Neural progenitor cell (in vitro differentiated cells): ENCODE results near the gene ZNF444. TPM values are rescaled to one million over a fixed set of nuclear protein-coding genes. Genes with fewer than 3 reads are reported as not detected.

ENCODE experiments used
- DNase-seq: peaks from one replicate; pipeline ENCODE4 v3.0.0-alpha.2; 2016; ENCODE audit warnings: low spot score
- H2AFZ ChIP-seq: fragments of 200-600 bp; sonication (generic); replicated peaks from 2 replicates; pipeline ENCODE4 v1.6.1; 2016; ENCODE audit warnings: antibody characterized with exemption
- H3F3A ChIP-seq: fragments of 200-600 bp; sonication (generic); 2 replicates; pipeline ENCODE4 v1.6.1; 2016; ENCODE audit warnings: antibody characterized with exemption, low read depth
- H3K27ac ChIP-seq: fragments of 200-600 bp; sonication (generic); 2 replicates; pipeline ENCODE4 v1.5.1; 2016; ENCODE audit warnings: mild to moderate bottlenecking
- H3K27me3 ChIP-seq: fragments of 200-600 bp; sonication (generic); 2 replicates; pipeline ENCODE4 v1.6.1; 2016; ENCODE audit warnings: mild to moderate bottlenecking, moderate library complexity
- H3K36me3 ChIP-seq: fragments of 200-600 bp; sonication (generic); 2 replicates; pipeline ENCODE4 v1.5.1; 2016
- H3K4me1 ChIP-seq: fragments of 200-600 bp; sonication (generic); 2 replicates; pipeline ENCODE4 v1.6.1; 2016; ENCODE audit warnings: mixed run types
- H3K4me2 ChIP-seq: fragments of 200-600 bp; sonication (generic); 2 replicates; pipeline ENCODE4 v1.6.1; 2016
- H3K4me3 ChIP-seq: fragments of 200-600 bp; sonication (generic); 2 replicates; pipeline ENCODE4 v1.5.1; 2016
- H3K79me2 ChIP-seq: fragments of 200-600 bp; sonication (generic); 2 replicates; pipeline ENCODE4 v1.6.1; 2016; ENCODE audit warnings: low read depth
- H3K9ac ChIP-seq: fragments of 200-600 bp; sonication (generic); 2 replicates; pipeline ENCODE4 v1.6.1; 2016
- H3K9me3 ChIP-seq: fragments of 200-600 bp; sonication (generic); 2 replicates; pipeline ENCODE4 v1.5.1; 2016; ENCODE audit warnings: low read depth
- H4K20me1 ChIP-seq: fragments of 200-600 bp; sonication (generic); 2 replicates; pipeline ENCODE4 v1.6.1; 2016; ENCODE audit warnings: low read depth
- H3K27ac Mint-ChIP-seq: 3 replicates; pipeline ENCODE4 v1.8.0; 2021; ENCODE audit warnings: mixed read lengths
- H3K27me3 Mint-ChIP-seq: 2 replicates; pipeline ENCODE4 v1.8.0; 2022; ENCODE audit warnings: low read depth, mild to moderate bottlenecking, inconsistent platforms, moderate library complexity, mixed read lengths; ENCODE audit not compliant: insufficient read depth
- H3K36me3 Mint-ChIP-seq: 3 replicates; pipeline ENCODE4 v1.8.0; 2021; ENCODE audit warnings: mixed read lengths
- H3K4me1 Mint-ChIP-seq: 3 replicates; pipeline ENCODE4 v1.8.0; 2021; ENCODE audit warnings: mixed read lengths
- H3K4me3 Mint-ChIP-seq: 3 replicates; pipeline ENCODE4 v1.8.0; 2021; ENCODE audit warnings: mild to moderate bottlenecking, moderate library complexity, mixed read lengths
- H3K9me3 Mint-ChIP-seq: 3 replicates; pipeline ENCODE4 v1.8.0; 2020; ENCODE audit warnings: mixed read lengths
- CTCF ChIP-seq: fragments of 200-600 bp; sonication (generic); IDR thresholded peaks from 2 replicates; pipeline ENCODE4 v1.5.1; 2017; ENCODE audit warnings: antibody characterized with exemption, mild to moderate bottlenecking
- EZH2 ChIP-seq: fragments of 200-600 bp; sonication (generic); IDR thresholded peaks from 2 replicates; pipeline ENCODE4 v1.6.1; 2017; ENCODE audit warnings: antibody characterized with exemption, mild to moderate bottlenecking, moderate library complexity
- EZH2phosphoT487 ChIP-seq: fragments of 200-600 bp; sonication (generic); IDR thresholded peaks from 2 replicates; pipeline ENCODE4 v1.6.1; 2017; ENCODE audit warnings: antibody characterized with exemption
- total RNA-seq: library from RNA; depleted of rRNA; stranded (reverse); fragments of >200 nt; gene quantifications from 2 replicates; pipeline ENCODE4 v1.2.3, GENCODE V29; 2015; ENCODE audit warnings: low replicate concordance

The ZNF444 gene
- total RNA-seq, 1 donor from 2014 or later: 7.0 TPM

DNA sequence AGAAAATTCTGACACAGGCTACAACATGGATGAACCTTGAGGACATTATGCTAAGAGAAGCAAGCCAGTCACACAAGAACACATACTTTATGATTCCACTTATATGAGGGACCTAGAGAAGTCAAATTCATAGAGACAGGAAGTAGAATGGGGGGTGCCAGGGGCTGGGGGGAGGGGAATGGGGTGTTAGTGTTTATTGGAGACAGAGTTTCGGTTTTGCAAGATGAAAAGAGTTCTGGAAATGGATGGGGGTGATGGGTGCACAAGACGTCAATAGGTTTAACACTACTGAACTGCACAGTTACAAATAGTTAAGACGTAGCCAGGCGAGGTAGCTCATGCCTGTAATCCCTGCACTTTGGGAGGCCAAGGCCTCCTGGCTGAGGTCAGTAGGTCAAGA lies 16.5 kb upstream of the ZNF444 start:
- Histone ChIP-seq H3K4me2 (no peak overlapping the region), H3K27ac (no peak overlapping the region), H3K36me3 (no peaks in the 10 kb centered on the region), H3K9ac (no peak overlapping the region), H3K4me1 (peaks cover 12% of the 10 kb centered on the region), H3F3A (peaks cover 9% of the 10 kb centered on the region), H2AFZ (no peak overlapping the region), H3K4me3 (no peak overlapping the region), H3K27me3 (no peaks in the 10 kb centered on the region), H4K20me1 (peaks cover 10% of the 10 kb centered on the region), H3K9me3 (no peaks in the 10 kb centered on the region), H3K79me2 (peaks cover 11% of the 10 kb centered on the region)
- no peak overlapping the region for H3K4me3 Mint-ChIP-seq
- H3K9me3 Mint-ChIP-seq: no peaks in the 10 kb centered on the region
- TF ChIP-seq CTCF (no peak), EZH2phosphoT487 (no peak), EZH2 (no peak)
- no peaks in the 10 kb centered on the region for H3K27me3 Mint-ChIP-seq
- no peaks in the 10 kb centered on the region for H3K36me3 Mint-ChIP-seq
- peaks cover 18% of the 10 kb centered on the region for H3K4me1 Mint-ChIP-seq
- no peak overlapping the region for H3K27ac Mint-ChIP-seq
- DNase-seq: no peak

GRCh38 chr19:56125806-56126590 lies 15.1 kb upstream of the ZNF444 start:
- peaks cover 8% of the 10 kb centered on the region for H3K4me1 ChIP-seq
- H3K27ac ChIP-seq: no peak overlapping the region

GRCh38 chr19:56126983-56127780 lies 13.9 kb upstream of the ZNF444 start:
- Histone ChIP-seq H3K9me3 (no peaks in the 10 kb centered on the region), H4K20me1 (no peaks in the 10 kb centered on the region), H3K79me2 (no peaks in the 10 kb centered on the region), H3K4me2 (no peak overlapping the region), H3K36me3 (no peaks in the 10 kb centered on the region), H2AFZ (no peak overlapping the region), H3K27me3 (no peaks in the 10 kb centered on the region), H3K9ac (no peak overlapping the region), H3F3A (peaks cover 15% of the 10 kb centered on the region), H3K4me3 (no peak overlapping the region), H3K27ac (no peak overlapping the region), H3K4me1 (peaks cover 13% of the 10 kb centered on the region)
- TF ChIP-seq EZH2phosphoT487 (no peak), CTCF (no peak), EZH2 (no peak)
- Mint-ChIP-seq H3K4me3 (no peak overlapping the region), H3K27me3 (no peaks in the 10 kb centered on the region), H3K27ac (peak overlapping the region; percentile 33), H3K4me1 (peaks cover 9% of the 10 kb centered on the region), H3K36me3 (no peaks in the 10 kb centered on the region), H3K9me3 (no peaks in the 10 kb centered on the region)
- no peak for DNase-seq

More at GRCh38 chr19:56125806-56126590, 15.1 kb upstream of the ZNF444 start:
- H3K9ac ChIP-seq: no peak overlapping the region
- H3K27me3 Mint-ChIP-seq: no peaks in the 10 kb centered on the region
- H3K4me2 ChIP-seq: peak overlapping the region; percentile 31
- H4K20me1 ChIP-seq: no peaks in the 10 kb centered on the region
- TF ChIP-seq EZH2: no peak
- H3K27me3 ChIP-seq: no peaks in the 10 kb centered on the region
- peaks cover 9% of the 10 kb centered on the region for H3F3A ChIP-seq
- H3K9me3 ChIP-seq: no peaks in the 10 kb centered on the region
- H3K4me3 ChIP-seq: no peak overlapping the region
- H3K9me3 Mint-ChIP-seq: no peaks in the 10 kb centered on the region
- no peaks in the 10 kb centered on the region for H3K36me3 Mint-ChIP-seq
- DNase-seq: no peak
- no peaks in the 10 kb centered on the region for H3K36me3 ChIP-seq
- peak overlapping the region; percentile 35 for H3K4me3 Mint-ChIP-seq
- H3K27ac Mint-ChIP-seq: peak overlapping the region; percentile 59
- peaks cover 14% of the 10 kb centered on the region for H3K4me1 Mint-ChIP-seq
- peak overlapping the region; percentile 63 for H2AFZ ChIP-seq
- H3K79me2 ChIP-seq: no peaks in the 10 kb centered on the region
